Right lobe of liver (tissue), 4 donors: ENCODE measurements around the gene ZNF280A.

ENCODE experiments used
- CTCF ChIP-seq, 4 donors: fragments of 200-600 bp in 3 of 4; fragments of 450-650 bp in 1 of 4; IDR thresholded peaks; one replicate each; pipeline versions ENCODE4 v1.5.1 to v1.8.0; 2016 to 2022; ENCODE audit warnings: antibody characterized with exemption in 4 of 4, mild to moderate bottlenecking in 2 of 4
- POLR2A ChIP-seq: fragments of 450-650 bp; IDR thresholded peaks from one replicate; pipeline ENCODE4 v1.6.1; 2017; ENCODE audit warnings: antibody characterized with exemption, mild to moderate bottlenecking
- donor health status: DM: no; HTN: no; CAD: no.
- donor health status: DM: no; HTN: no; CAD: no.
- donor health status: DM: no; HTN: yes; CAD: no.

- TF ChIP-seq CTCF (IDR thresholded peaks at IDR 0.05) (no peak), POLR2A (no peak)
These were observed 479 bp downstream of the ZNF280A start for GRCh38 chr22:22519591-22519990.
